ENCODE results near the gene ARFGAP3.

The ARFGAP3 gene, protein sequence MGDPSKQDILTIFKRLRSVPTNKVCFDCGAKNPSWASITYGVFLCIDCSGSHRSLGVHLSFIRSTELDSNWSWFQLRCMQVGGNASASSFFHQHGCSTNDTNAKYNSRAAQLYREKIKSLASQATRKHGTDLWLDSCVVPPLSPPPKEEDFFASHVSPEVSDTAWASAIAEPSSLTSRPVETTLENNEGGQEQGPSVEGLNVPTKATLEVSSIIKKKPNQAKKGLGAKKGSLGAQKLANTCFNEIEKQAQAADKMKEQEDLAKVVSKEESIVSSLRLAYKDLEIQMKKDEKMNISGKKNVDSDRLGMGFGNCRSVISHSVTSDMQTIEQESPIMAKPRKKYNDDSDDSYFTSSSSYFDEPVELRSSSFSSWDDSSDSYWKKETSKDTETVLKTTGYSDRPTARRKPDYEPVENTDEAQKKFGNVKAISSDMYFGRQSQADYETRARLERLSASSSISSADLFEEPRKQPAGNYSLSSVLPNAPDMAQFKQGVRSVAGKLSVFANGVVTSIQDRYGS

DNA sequence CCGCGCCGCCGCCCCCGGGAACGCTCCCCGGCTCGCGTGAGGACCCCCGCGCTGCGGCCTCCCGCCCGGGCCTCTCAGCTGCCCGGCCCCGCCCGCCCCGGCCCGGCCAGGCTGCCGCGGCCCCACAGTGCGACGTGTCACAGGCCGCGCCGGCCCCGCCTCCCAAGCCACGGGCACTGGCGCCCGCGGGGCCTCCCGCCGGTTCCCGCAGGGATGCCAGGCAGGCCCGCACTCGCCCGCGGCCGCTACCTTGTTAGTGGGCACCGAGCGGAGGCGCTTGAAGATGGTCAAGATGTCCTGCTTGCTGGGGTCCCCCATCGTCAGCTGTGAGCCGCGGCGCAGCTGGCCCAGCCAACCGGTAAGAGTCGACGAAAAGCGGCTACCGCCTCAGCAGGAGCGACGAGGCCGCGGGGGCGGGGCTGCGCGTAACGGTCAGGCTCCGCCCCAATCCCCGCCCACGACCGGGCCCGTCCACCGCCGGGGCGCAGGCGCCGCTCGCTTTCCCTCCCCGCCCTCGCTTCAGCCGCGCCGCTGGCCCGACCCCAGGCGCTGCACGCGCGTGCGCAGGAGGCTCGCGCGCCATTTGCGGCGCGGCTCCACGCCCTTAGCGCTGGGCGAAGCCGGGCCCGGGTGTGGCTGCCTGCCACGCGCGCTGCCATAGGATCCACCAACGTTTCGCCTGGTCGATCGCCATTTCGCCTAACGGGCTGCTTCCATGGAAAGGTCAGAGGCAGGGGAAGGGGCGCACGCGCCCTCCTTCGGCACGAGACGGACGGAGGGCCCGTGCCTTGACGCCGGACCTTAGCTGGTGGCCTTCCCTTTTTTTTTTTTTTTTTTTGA is at the start of gene ARFGAP3:
Gene ARFGAP3, minus strand, starts transcription at position 409 of the 840 bp plus-strand sequence. Its CDS starts 91 bp downstream, at position 318.
- H3K27me3 ChIP-seq (ENCODE audit: insufficient read depth, low read length, poor library complexity), result no peaks in the 10 kb centered on the region
- H3K27ac ChIP-seq (ENCODE audit: low read length), result peak within 1 kb of the TSS; percentile 86
- DNase-seq, result peak; percentile 93
- H2AFZ ChIP-seq (ENCODE audit: low read depth, low read length), result peak within 1 kb of the TSS; percentile 100
- peaks cover 12% of the 10 kb centered on the region; the same call in 1 of the 2 replicates for H3K36me3 ChIP-seq (ENCODE audit: insufficient read depth, low read length)
- H3K4me3 ChIP-seq (ENCODE audit: low read depth in 1 of 2, low read length in 2 of 2), result peak within 1 kb of the TSS; percentile 86 to 99
- H3K4me1 ChIP-seq (ENCODE audit: insufficient read depth, low read length), result peaks cover 28% of the 10 kb centered on the region
- no peak for TF ChIP-seq EZH2 (IDR thresholded peaks at IDR 0.05; ENCODE audit: borderline replicate concordance, low read depth, low read length, severe bottlenecking)
- TF ChIP-seq, protein P1, sequence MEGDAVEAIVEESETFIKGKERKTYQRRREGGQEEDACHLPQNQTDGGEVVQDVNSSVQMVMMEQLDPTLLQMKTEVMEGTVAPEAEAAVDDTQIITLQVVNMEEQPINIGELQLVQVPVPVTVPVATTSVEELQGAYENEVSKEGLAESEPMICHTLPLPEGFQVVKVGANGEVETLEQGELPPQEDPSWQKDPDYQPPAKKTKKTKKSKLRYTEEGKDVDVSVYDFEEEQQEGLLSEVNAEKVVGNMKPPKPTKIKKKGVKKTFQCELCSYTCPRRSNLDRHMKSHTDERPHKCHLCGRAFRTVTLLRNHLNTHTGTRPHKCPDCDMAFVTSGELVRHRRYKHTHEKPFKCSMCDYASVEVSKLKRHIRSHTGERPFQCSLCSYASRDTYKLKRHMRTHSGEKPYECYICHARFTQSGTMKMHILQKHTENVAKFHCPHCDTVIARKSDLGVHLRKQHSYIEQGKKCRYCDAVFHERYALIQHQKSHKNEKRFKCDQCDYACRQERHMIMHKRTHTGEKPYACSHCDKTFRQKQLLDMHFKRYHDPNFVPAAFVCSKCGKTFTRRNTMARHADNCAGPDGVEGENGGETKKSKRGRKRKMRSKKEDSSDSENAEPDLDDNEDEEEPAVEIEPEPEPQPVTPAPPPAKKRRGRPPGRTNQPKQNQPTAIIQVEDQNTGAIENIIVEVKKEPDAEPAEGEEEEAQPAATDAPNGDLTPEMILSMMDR (IDR thresholded peaks at IDR 0.05; ENCODE audit: borderline replicate concordance, extremely low read depth, low read length, poor library complexity, severe bottlenecking), result no peak
- H3K9me3 ChIP-seq (ENCODE audit: insufficient read depth, low read length, severe bottlenecking), result no peaks in the 10 kb centered on the region
- peak within 1 kb of the TSS; percentile 84 for H3K9ac ChIP-seq (ENCODE audit: low read depth, low read length)
- peak within 1 kb of the TSS; percentile 97 for H3K4me2 ChIP-seq (ENCODE audit: insufficient read depth, low read length)
- H4K20me1 ChIP-seq (ENCODE audit: insufficient read depth, low read length), result peaks cover 10% of the 10 kb centered on the region; the same call in 1 of the 2 replicates
- ATAC-seq (ENCODE audit: insufficient read depth, low read depth), result peak; percentile 86
- H3K79me2 ChIP-seq (ENCODE audit: insufficient read depth, low read length), result peaks cover 52% of the 10 kb centered on the region

DNA sequence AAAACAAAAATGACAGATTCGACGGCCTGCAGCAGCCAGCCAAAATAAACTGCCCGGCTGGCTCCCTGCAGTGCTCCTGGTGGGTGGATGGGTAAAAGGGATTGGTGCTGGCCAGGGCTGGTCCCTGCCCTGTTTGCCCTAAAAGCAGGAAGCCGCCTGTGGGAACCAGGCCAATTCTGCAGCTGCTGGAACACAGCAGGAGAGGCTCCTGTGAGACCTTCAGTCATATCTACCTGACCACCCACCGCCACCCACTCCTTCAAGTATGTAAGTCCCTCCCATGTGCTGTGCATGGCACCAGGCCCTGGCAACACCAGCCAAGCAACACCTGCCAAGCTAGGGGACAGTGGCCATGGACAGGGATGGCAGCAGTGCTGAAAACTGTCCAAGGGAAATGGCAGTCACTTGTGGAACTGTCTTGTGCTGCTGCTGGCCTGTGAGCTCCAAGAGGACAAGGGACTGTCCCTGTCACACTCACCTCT is 48.7 kb upstream of the ARFGAP3 start:
- Histone ChIP-seq H3K27ac (ENCODE audit: low read length) (no peak overlapping the region), H3K27me3 (ENCODE audit: insufficient read depth, low read length, poor library complexity) (no peaks in the 10 kb centered on the region), H3K4me1 (ENCODE audit: insufficient read depth, low read length) (no peaks in the 10 kb centered on the region), H3K4me3 (ENCODE audit: low read depth in 1 of 2, low read length in 2 of 2) (no peak overlapping the region), H3K9me3 (ENCODE audit: insufficient read depth, low read length, severe bottlenecking) (no peaks in the 10 kb centered on the region), H2AFZ (ENCODE audit: low read depth, low read length) (no peak overlapping the region), H3K79me2 (ENCODE audit: insufficient read depth, low read length) (peaks cover 32% of the 10 kb centered on the region), H4K20me1 (ENCODE audit: insufficient read depth, low read length) (peaks cover 61% of the 10 kb centered on the region), H3K4me2 (ENCODE audit: insufficient read depth, low read length) (no peak overlapping the region), H3K36me3 (ENCODE audit: insufficient read depth, low read length) (peaks cover 49% of the 10 kb centered on the region), H3K9ac (ENCODE audit: low read depth, low read length) (no peak overlapping the region)
- no peak for ATAC-seq (ENCODE audit: insufficient read depth, low read depth)
- DNase-seq, result no peak
- no peak for TF ChIP-seq EZH2 (IDR thresholded peaks at IDR 0.05; ENCODE audit: borderline replicate concordance, low read depth, low read length, severe bottlenecking)
- TF ChIP-seq, protein P1 (IDR thresholded peaks at IDR 0.05; ENCODE audit: borderline replicate concordance, extremely low read depth, low read length, poor library complexity, severe bottlenecking), result no peak

DNA sequence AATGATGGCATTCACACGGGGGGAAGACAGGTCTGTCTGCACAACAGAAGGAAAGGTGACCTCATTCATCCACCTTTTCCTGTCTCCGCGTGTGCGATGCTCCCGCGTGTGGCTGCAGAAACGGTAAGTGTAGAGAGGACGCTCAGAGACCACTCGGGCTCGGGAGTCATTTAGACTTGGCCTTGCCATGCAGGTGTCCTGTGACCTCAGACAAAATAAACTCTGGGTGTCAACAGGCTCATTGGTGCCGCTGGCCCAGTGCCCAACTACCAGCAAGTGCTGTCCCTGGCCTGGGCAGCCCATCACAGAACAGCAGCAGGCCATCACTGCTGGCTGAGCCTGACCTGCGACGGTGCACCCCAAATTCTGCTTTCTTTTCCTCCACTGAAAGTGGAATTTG is 48.1 kb upstream of the ARFGAP3 start:
- Histone ChIP-seq H3K4me3 (ENCODE audit: low read depth in 1 of 2, low read length in 2 of 2) (no peak overlapping the region), H3K4me1 (ENCODE audit: insufficient read depth, low read length) (no peaks in the 10 kb centered on the region), H3K27me3 (ENCODE audit: insufficient read depth, low read length, poor library complexity) (no peaks in the 10 kb centered on the region), H3K27ac (ENCODE audit: low read length) (no peak overlapping the region), H3K9me3 (ENCODE audit: insufficient read depth, low read length, severe bottlenecking) (no peaks in the 10 kb centered on the region), H3K79me2 (ENCODE audit: insufficient read depth, low read length) (peaks cover 31% of the 10 kb centered on the region), H4K20me1 (ENCODE audit: insufficient read depth, low read length) (peaks cover 59% of the 10 kb centered on the region), H3K4me2 (ENCODE audit: insufficient read depth, low read length) (no peak overlapping the region), H2AFZ (ENCODE audit: low read depth, low read length) (no peak overlapping the region), H3K9ac (ENCODE audit: low read depth, low read length) (no peak overlapping the region), H3K36me3 (ENCODE audit: insufficient read depth, low read length) (peaks cover 46% of the 10 kb centered on the region)
- ATAC-seq (ENCODE audit: insufficient read depth, low read depth), result no peak
- DNase-seq, result no peak
- no peak for TF ChIP-seq EZH2 (IDR thresholded peaks at IDR 0.05; ENCODE audit: borderline replicate concordance, low read depth, low read length, severe bottlenecking)
- TF ChIP-seq, protein P1 (IDR thresholded peaks at IDR 0.05; ENCODE audit: borderline replicate concordance, extremely low read depth, low read length, poor library complexity, severe bottlenecking), result no peak
